GM18519 (cell line): ENCODE measurements around the gene CLK4.

Experiments
- ATAC-seq: cut with Tn5 transposase; IDR thresholded peaks from one replicate; pipeline ENCODE4 v1.9.1; 2021; ENCODE audit warnings: mild to moderate bottlenecking, moderate library complexity; ENCODE audit not compliant: unreplicated experiment, low FRiP score

CLK4 gene

DNA sequence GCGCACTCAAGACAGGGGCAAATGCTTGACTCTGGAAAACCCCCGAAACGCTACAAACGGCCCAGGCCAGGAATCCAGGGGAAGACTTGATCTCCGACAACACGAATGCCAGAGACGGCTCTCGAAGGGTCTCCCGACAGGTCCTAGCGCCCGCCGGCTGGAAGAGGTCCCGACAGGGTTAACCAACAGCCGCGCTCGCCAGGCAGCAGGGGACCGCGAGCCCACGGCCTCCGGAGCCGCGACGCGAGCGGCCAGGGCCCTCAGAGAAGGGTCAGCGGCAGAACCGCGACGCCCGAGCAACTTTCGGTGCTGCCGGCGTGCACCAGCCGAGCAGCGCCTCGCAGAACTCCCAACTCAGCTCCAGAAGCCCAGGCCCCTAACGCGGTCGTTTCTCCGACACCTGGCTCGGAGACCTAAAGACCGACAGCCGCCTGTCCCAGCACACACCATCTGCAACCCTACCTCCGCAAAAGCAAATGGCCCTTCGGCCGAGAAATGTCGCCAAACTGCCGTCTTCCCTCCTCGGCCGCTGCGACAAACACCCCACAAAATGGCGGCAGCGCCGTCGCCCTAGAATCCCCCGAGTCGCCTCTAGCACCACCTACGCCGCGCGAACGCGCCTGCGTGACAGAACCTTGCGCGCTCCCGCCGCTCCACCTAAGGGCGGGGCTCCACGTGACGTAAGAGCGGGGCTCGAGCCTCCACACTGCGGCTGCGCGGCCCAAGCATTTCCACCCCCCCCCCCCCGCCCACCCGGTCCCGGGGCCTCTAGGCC lies at the start of gene CLK4:
Gene CLK4 (minus strand): TSS at position 567 of the 775 bp plus-strand sequence. CDS start 3,634 bp downstream, outside the sequence.
- peak; percentile 63 for ATAC-seq

GRCh38 chr5:178675922-178676321 lies 49.1 kb upstream of the CLK4 start:
- no peak for ATAC-seq

DNA sequence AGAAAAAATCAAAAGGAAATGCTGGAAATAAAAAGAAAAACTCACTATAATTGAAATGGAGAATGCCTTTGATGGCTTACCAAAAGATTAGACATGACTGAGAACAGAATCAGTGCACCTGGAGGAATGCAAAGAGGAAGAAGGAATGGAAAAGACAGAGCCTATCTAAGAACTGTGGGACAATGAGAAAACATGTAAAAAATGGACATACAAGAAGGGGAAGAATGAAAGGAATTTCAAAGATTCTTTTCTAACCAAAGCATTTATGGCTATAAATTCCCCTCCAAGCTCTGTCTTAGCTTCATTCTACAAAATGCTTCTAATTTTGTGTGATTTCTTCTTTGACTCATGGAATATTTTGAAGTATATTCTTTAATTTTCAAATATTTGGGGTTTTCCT lies 47.5 kb upstream of the CLK4 start:
- no peak for ATAC-seq

DNA sequence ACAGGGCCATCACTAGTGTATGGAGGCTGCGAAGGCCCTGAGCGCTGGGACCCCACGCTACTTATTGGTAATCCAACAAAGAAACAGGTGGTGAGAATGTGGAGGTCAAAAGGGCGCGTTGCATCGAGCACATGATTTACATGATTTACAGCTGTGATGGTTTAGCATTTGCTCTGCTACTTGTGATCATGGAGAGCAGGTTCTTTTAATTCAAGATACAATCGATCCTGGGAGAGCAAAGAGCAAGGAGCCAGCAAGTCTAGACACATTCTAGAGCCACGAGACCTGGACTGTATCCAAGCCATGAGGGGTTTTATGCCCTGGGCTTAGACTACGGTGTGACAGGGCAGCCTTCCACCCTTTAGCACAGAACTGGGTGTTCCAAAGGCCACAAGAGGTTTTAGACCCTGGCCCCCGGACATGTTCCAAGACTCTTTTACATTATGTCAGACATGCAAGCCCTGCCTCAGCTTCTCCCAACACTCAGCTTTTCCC lies 47.0 kb upstream of the CLK4 start:
- ATAC-seq = no peak

DNA sequence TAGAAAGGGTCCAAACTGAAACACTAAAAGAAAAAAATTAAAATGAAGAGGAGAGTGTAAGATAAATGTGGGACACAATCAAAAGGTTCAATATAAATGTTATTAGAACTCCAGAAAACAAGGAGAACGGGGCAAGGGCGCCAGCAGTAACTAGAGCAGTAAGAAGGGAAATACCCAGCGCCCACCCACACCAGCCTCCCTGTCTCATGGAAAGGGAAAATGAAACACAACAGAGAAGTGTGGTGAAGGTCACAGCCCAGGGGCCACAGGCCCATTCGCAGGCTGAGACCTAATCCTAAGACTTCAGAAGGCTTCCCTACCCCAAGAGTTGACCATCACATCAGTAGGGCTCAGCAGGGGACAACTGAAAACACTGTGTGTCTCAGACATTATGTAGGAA lies 45.8 kb upstream of the CLK4 start:
- ATAC-seq = no peak

GRCh38 chr5:178671602-178672144 lies 44.8 kb upstream of the CLK4 start:
- ATAC-seq = no peak

DNA sequence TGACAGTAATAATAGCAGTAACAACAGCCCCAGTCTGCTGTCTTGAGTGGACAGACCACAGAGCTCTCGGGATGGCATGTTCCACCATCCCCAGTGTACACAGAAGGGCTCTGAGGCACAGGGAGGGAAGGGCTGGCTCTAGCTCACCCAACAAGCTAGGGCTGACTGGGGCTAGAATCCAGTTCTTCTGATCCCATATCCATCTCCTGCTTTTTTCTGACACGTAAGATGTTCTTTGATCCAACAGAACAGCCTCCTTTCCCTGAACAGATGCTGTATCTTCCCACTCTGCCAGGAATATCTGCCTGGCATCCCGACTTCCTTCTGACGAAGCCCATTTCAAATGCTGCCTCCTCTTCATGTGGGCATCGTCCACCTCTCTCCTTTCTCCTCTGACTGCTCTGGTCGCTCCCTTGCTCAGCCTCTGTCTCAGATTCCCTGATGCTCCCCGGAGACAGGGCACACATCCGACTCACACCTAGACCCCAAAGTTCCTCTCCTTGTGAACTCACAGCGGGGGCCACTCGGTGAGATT lies 43.6 kb upstream of the CLK4 start:
- ATAC-seq = no peak

GRCh38 chr5:178668579-178668978 lies 41.7 kb upstream of the CLK4 start:
- ATAC-seq = no peak

- no peak for ATAC-seq
Observed at GRCh38 chr5:178667688-178668087, 40.8 kb upstream of the CLK4 start.

DNA sequence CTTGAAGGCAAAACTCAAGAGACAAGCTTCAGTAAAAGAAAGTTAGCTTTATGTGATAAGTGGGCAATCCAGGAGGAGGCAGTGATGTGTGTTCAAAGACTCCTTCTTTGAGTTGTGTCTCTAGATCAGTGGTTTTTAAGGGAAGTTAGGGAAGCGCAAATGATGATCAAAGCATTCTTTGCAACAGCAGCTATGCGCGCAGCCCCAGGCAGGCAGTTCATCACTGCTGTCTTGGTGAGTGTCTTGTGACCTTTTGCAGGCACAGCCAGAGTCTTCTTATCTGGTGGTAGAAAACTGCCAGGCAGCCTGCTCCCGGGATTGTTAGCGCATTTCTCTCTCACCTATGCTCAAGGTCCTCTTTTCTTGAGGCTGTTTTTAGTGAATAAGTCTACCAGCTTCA lies 40.3 kb upstream of the CLK4 start:
- no peak for ATAC-seq

DNA sequence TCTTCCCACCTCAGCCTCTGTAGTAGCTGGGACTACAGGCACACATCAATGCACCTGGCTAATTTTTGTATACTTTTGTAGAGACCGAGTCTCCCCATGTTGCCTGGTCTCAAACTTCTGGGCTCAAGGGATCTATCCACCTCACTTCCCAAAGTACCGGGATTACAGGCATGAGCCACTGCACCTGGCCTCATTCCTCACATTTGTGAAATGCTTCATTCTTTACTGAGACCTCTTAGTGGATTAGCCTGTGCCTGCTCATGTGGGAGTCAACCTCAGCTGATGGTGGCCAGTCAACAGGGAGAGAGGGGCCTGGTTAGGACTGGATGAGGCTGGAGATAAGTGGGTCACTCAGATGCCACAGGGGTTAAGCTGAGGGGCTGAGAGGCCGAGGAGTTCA lies 37.3 kb upstream of the CLK4 start:
- no peak for ATAC-seq

- no peak for ATAC-seq
Observed at GRCh38 chr5:178662541-178662860, 35.7 kb upstream of the CLK4 start.

DNA sequence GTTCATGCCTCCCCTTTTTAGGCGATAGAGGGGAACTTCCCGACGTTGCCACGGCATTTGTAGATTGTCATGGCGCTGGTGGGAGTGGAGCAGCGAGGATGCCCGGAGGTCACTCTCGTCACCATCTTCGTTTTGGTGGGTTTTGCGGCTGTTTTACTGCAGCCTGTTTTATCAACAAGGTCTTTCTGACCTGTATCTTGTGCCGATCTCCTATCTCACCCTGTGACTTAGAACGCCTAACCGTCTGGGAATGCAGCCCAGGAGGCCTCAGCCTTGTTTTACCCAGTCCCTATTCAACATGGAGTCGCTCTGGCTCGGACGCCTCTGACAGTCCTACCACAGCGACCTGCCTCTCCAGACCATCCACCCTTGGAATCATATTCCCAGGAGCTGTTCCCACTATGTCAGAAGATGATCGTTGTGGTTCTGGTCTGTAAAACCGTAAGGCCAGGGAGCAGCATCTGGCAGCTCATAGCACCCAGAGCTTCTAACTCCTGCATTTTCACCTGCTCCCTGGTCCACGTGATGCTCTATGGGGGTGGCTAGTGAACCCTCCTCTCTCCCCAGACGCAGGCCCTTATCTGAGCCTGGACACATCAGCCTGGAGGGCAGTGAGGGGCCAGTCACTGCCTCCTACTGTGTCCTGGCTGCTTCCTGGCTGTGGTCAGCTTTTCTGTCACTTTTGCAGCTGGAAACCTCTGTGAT lies 35.1 kb upstream of the CLK4 start:
- no peak for ATAC-seq

GRCh38 chr5:178651046-178651810 lies 24.4 kb upstream of the CLK4 start:
- no peak for ATAC-seq

DNA sequence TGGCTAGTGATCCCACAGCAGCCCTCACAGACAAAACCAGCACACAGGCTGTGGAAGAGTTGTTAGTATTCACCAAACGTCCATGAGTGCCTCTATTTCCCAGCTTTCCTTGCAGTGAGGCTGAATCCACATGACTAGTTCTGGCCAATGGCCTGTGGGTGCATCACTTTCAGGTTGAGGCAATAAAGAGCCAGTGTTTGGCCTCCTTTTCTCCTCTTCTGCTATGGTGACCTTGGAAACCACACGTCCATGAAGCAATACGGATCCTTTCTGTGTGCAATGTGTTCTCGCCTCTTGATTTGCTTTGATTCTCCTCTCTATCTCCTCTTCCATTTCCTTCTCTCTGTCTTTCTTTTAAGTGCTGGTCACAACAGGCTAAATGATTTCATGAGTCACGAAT lies 23.4 kb upstream of the CLK4 start:
- ATAC-seq = no peak

- no peak for ATAC-seq
Observed at GRCh38 chr5:178649580-178649979, 22.7 kb upstream of the CLK4 start.

DNA sequence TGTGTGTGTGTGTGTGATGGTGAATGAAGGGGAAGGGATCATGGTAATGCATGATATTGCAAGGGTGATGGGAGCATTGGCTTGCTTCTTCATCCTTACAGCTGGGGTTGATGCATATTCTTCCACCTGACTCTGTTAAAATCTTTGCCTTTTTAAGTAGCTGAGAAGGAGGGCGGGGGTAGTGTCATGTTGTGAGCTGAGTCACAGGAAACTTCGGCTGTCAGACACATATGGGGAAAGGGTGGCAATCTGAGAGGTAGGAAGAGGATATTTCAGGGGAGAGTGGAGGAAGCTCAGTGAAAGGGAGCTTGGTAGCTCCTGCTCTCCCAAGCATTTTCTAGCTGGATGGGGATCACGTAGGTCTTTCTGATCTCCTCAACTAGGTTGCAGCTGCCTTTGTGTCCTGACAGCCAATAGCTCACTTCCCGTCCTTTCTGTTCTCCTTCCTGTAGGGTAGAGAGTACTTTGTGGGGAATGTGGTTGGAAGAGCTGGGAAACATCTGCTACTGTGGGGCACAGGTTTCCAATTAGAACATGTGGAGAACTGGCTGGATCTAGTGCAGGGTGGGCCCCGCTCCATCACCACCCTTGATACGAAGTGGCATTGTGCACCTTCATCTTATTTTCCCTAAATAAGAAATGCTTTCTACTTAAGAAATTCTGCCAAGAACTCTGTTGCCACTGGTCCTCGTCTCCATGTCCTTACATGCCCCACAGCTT lies 18.1 kb upstream of the CLK4 start:
- ATAC-seq = no peak

GRCh38 chr5:178642351-178642909 lies 15.6 kb upstream of the CLK4 start:
- ATAC-seq = no peak

GRCh38 chr5:178641711-178642110 lies 14.9 kb upstream of the CLK4 start:
- ATAC-seq = no peak
